Thymus (tissue), 11 donors: ENCODE measurements around the gene HMGCR. TPM values are rescaled to one million over a fixed set of nuclear protein-coding genes. Genes with fewer than 3 reads are reported as not detected.

Source experiments
- DNase-seq, 9 donors: peaks; one replicate each; pipeline ENCODE4 v3.0.0-alpha.2; 2013; ENCODE audit warnings: low spot score in 9 of 9, low read depth in 6 of 9, missing footprints in 1 of 9
- H3K27ac ChIP-seq, 2 donors: one replicate each; pipeline ENCODE4 v1.5.1; 2013; ENCODE audit warnings: control low read depth in 1 of 2, low read depth in 1 of 2, low read length in 1 of 2, mild to moderate bottlenecking in 1 of 2, moderate library complexity in 1 of 2
- H3K27me3 ChIP-seq, 2 donors: one replicate each; pipeline ENCODE4 v1.5.1; 2013; ENCODE audit warnings: low read length in 1 of 2; ENCODE audit not compliant: control insufficient read depth in 2 of 2, insufficient read depth in 1 of 2
- H3K36me3 ChIP-seq, 2 donors: one replicate each; pipeline ENCODE4 v1.5.1; 2013; ENCODE audit warnings: low read length in 1 of 2, mild to moderate bottlenecking in 1 of 2, moderate library complexity in 1 of 2; ENCODE audit not compliant: control insufficient read depth in 2 of 2, insufficient read depth in 2 of 2
- H3K4me1 ChIP-seq, 2 donors: one replicate each; pipeline ENCODE4 v1.5.1; 2013; ENCODE audit warnings: low read length in 2 of 2; ENCODE audit not compliant: control insufficient read depth in 2 of 2, insufficient read depth in 2 of 2
- H3K4me3 ChIP-seq, 2 donors: one replicate each; pipeline ENCODE4 v1.5.1; 2013; ENCODE audit warnings: low read length in 2 of 2, control low read depth in 1 of 2, mild to moderate bottlenecking in 1 of 2
- H3K9me3 ChIP-seq, 2 donors: one replicate each; pipeline ENCODE4 v1.5.1; 2013; ENCODE audit warnings: low read length in 1 of 2, mild to moderate bottlenecking in 1 of 2; ENCODE audit not compliant: control insufficient read depth in 2 of 2, insufficient read depth in 1 of 2
- WGBS: extraction: QIAGEN DNeasy Blood & Tissue Kit; methylation state at CpG from one replicate; pipeline ENCODE4 v1.1.7; 2013; 5-methylcytosine and 5-hydroxymethylcytosine counted together
- polyA plus RNA-seq: library from polyadenylated mRNA; stranded (reverse); fragments of 200-250 nt; gene quantifications from one replicate; pipeline ENCODE4 v1.2.3, GENCODE V29; 2013
- total RNA-seq: library from RNA; stranded (reverse); fragments of 120-200 nt; gene quantifications from one replicate; pipeline ENCODE4 v1.2.4, GENCODE V29; 2013
- donor health status: healthy.

Gene HMGCR
- total and polyA plus RNA-seq, 2 donors, result 10.1 to 22.1 TPM

DNA sequence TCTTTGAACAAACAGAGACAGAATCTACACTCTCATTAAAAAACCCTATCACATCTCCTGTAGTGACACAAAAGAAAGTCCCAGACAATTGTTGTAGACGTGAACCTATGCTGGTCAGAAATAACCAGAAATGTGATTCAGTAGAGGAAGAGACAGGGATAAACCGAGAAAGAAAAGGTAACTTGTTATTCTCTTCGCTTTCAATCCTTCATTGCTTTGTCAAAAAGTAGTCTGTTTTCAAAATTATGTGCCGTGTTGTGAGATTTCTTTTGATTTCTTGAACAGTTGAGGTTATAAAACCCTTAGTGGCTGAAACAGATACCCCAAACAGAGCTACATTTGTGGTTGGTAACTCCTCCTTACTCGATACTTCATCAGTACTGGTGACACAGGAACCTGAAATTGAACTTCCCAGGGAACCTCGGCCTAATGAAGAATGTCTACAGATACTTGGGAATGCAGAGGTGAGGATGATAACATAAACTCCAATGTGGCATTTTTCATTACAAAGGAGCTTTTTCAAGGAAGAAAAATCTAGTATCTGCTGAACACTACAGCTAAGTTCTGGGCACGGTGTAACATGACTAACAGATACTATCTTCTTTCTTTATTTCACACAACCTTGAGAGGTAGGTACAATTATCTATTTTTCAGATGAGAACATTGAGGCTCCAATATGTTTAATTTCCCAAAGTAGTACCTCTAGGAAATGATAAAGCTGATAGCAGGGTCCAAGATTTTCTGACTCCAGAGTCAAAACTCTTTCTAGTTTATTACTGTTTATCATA is 14.3 kb downstream of the HMGCR start:
- DNase-seq, result no peak
- Histone ChIP-seq H3K9me3 (no peaks in the 10 kb centered on the region), H3K27me3 (no peaks in the 10 kb centered on the region), H3K36me3 (peaks cover 25 to 66% of the 10 kb centered on the region in 2 donors), H3K4me1 (no peaks in the 10 kb centered on the region), H3K27ac (no peak overlapping the region), H3K4me3 (no peak overlapping the region)
- WGBS, result 98% methylated on average over 7 of the region's 7 CpGs

DNA sequence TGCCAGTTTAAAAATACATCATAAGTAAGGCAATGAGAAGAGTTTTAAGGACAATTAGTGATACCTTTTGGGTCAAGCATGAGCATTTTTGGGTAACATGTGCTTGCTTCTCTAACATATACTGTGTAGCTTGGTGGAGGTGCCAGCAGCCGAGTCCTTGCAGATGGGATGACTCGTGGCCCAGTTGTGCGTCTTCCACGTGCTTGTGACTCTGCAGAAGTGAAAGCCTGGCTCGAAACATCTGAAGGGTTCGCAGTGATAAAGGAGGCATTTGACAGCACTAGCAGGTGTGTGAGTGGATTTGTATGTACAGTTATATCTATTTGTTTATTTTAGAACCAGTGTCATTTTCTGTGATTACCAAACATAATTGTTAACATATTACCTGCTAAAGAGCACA is 18.2 kb downstream of the HMGCR start:
- Histone ChIP-seq H3K4me1 (no peaks in the 10 kb centered on the region), H3K9me3 (no peaks in the 10 kb centered on the region), H3K27ac (no peak overlapping the region), H3K36me3 (peaks cover 36 to 77% of the 10 kb centered on the region in 2 donors), H3K27me3 (no peaks in the 10 kb centered on the region), H3K4me3 (no peak overlapping the region)
- DNase-seq, result no peak
- WGBS, result 98% methylated on average over 6 of the region's 6 CpGs

DNA sequence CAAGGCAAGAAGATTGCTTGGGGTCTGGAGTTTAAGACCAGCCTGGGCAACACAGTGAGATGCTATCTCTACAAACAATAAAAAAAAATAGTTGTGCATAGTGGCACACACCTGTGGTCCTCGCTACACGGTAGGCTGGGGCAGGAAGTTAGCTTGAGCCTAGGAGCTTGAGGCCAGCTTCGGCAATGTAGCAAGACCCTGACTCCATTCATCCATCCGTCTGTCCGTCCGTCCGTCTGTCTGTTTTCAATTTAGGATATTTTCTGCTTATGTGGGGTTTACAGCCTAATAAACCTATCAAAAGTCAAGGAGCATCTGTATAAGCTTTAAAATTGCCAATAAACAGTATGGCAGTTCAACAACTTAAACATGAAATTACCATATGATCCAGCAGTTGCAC is 19.7 kb downstream of the HMGCR start:
- Histone ChIP-seq H3K36me3 (peaks cover 32 to 74% of the 10 kb centered on the region in 2 donors), H3K4me1 (no peaks in the 10 kb centered on the region), H3K27ac (no peak overlapping the region), H3K4me3 (no peak overlapping the region), H3K27me3 (no peaks in the 10 kb centered on the region), H3K9me3 (no peaks in the 10 kb centered on the region)
- over 99% methylated on average over 7 of the region's 7 CpGs for WGBS
- no peak for DNase-seq

DNA sequence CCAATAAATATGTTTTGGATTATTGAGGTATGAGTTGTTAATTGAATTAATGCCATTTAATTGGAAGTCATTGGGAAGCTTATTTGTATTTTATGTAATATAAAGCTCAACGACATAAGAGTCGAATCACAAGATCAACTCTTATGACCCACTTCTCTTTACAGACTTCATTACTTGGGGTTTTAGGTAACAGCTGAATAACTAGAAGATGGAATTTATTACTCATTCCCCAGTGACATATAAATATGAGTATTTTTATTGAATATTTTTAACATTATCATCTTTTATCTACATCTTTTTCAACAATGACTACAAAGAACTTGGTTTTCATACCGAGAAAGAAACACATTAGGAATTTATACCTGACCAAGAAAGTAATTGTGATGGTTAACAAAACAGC is 21.1 kb downstream of the HMGCR start:
- H3K9me3 ChIP-seq, result no peaks in the 10 kb centered on the region
- H3K27me3 ChIP-seq, result no peaks in the 10 kb centered on the region
- 97% methylated on average over 3 of the region's 3 CpGs for WGBS
- H3K4me1 ChIP-seq, result no peaks in the 10 kb centered on the region
- DNase-seq, result no peak
- no peak overlapping the region for H3K4me3 ChIP-seq
- peaks cover 36 to 73% of the 10 kb centered on the region in 2 donors for H3K36me3 ChIP-seq
- H3K27ac ChIP-seq, result no peak overlapping the region

- DNase-seq, result no peak
- WGBS, result 98% methylated on average over 4 of the region's 4 CpGs
- no peak overlapping the region for H3K4me3 ChIP-seq
- no peaks in the 10 kb centered on the region for H3K9me3 ChIP-seq
- H3K27ac ChIP-seq, result no peak overlapping the region
- H3K27me3 ChIP-seq, result no peaks in the 10 kb centered on the region
- peaks cover 32 to 57% of the 10 kb centered on the region in 2 donors for H3K36me3 ChIP-seq
- H3K4me1 ChIP-seq, result no peaks in the 10 kb centered on the region
These were observed 24.3 kb downstream of the HMGCR start for GRCh38 chr5:75361310-75361709.

DNA sequence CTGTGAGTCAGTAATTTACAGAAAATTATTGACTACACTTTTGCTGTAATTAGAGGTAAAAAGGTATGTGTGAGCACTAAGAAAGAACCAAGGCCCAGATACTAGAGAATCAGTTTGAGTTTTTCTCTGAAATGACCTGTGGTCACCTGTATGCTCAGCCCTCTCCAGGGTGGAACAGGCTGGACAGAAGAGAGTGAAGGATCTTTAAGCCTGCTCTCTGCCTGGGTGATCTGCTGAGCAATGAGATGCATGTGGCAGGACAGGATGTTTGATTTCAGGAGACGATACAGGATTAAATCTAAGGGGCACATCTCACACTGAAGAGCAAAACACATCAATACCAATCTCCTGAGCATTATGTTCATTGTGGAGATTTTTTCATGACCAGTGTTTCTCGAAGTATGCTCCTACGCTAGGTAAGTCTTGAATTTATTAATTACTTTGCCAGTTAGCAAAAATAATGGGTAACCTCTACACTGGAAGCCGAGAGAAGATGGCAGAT is 25.5 kb downstream of the HMGCR start:
- Histone ChIP-seq H3K4me1 (no peaks in the 10 kb centered on the region), H3K36me3 (peaks cover 24 to 45% of the 10 kb centered on the region in 2 donors), H3K4me3 (no peak overlapping the region), H3K27me3 (no peaks in the 10 kb centered on the region), H3K9me3 (no peaks in the 10 kb centered on the region), H3K27ac (no peak overlapping the region)
- no peak for DNase-seq
- 97% methylated on average over 4 of the region's 4 CpGs for WGBS

DNA sequence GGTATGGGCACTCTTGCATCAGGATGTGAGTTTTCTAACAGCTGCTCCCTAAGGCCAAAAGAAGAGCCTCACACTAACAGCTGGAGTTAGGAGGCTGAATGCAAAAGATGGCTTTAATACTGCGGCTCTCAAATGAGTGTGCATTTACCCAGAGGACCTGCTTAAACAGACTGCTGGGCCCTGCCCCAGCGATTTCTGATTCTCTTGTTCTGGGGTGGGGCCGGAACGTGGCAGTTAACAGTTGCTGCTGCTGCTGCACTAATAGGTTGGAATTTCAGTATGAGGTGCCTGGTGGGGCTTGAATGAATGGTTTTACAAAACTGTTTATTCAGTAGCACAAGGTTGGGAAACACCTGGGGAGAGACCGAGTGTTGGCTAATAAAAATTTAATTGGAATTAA is 26.1 kb downstream of the HMGCR start:
- no peak for DNase-seq
- Histone ChIP-seq H3K4me1 (no peaks in the 10 kb centered on the region), H3K36me3 (peaks cover 22 to 41% of the 10 kb centered on the region in 2 donors), H3K27me3 (no peaks in the 10 kb centered on the region), H3K4me3 (no peak overlapping the region), H3K27ac (no peak overlapping the region), H3K9me3 (no peaks in the 10 kb centered on the region)
- WGBS, result 95% methylated on average over 5 of the region's 5 CpGs

DNA sequence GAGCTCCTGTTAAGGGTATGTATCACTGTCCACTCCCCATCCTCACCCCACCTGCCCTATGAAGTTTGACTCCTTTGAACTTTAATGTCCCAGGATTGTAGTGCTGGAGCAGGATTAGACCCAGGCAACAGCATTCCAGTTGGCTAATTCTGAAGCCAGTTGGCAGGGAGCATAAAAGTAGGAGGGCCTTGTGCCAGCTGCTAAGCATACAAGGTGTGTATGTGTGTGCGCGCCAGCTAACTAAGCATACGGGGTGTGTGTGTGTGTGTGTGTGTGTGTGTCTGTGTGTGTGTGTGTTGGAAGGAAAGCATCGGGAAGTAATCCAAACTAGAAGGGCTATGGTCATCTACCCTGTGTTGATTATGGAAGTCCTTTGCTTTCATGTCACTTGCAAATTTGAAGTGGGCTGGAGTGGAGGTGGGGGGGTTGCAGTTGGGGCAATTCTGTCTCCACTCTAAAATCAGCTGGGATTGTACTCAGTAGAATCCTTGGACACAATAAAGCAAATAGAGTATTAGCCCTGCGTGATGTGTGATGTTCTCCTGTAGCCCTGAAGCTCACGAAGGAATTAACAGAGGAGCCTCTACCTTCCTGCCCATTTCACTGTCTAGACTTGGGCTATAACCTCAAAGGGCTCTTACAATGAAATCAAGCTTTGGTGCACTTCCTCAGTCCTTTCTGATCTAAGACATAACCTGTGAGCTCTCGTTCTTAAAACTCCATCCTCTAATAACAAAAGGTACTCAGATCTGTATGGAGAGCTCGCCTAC is 26.9 kb downstream of the HMGCR start:
- Histone ChIP-seq H3K9me3 (no peaks in the 10 kb centered on the region), H3K4me1 (no peaks in the 10 kb centered on the region), H3K4me3 (no peak overlapping the region), H3K27me3 (no peaks in the 10 kb centered on the region), H3K36me3 (peaks cover 21 to 35% of the 10 kb centered on the region in 2 donors), H3K27ac (no peak overlapping the region)
- WGBS, result 96% methylated on average over 8 of the region's 8 CpGs
- no peak for DNase-seq

DNA sequence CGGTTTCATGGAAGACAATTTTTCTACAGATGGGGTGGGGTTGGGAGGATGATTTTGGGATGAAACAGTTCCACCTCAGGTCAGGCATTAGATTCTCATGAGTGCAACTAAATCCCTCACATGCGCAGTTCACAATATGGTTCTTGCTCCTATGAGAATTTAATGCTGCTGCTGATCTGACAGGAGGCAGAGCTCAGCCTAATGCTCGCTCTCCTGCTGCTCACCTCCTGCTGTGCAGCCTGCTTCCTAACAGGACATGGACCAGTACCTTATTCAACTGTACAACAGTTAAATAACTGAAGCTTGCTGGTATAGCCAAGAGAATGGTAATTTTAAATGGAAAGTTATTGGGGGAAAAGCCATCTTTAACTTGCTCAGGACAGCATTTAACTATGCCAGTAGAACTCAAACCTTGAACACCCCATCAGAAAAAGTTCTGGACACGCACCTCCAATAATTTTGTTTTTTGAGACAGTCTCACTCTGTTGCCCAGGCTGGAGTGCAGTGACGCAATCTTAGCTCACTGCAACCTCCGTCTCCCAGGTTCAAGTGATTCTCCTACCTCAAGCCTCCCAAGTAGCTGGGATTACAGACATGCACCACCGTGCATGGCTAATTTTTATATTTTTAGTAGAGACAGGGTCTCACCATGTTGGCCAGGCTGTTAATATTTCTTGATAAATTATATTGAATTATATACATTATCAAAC is 27.7 kb downstream of the HMGCR start:
- no peak for DNase-seq
- 97% methylated on average over 7 of the region's 7 CpGs for WGBS
- no peaks in the 10 kb centered on the region for H3K9me3 ChIP-seq

More for the DNA sequence above, 27.7 kb downstream of the HMGCR start:
- Histone ChIP-seq H3K4me3 (no peak overlapping the region), H3K36me3 (peaks cover 14 to 30% of the 10 kb centered on the region in 2 donors), H3K27me3 (no peaks in the 10 kb centered on the region), H3K27ac (no peak overlapping the region), H3K4me1 (no peaks in the 10 kb centered on the region)
